GM19240 (cell line): ENCODE results near the gene ELFN2.
"Not testable (repeated sequence)": the region's sequence is repeated elsewhere in the genome, so short reads cannot be mapped to it uniquely, and the experiment has no call there.

Experiments used
- DNase-seq: peaks from one replicate; pipeline ENCODE4 v3.0.0; 2011; ENCODE audit warnings: low spot score; ENCODE audit not compliant: insufficient read length

ELFN2 gene

GRCh38 chr22:37411655-37412054 is 15.6 kb downstream of the ELFN2 start:
- no peak for DNase-seq

DNA sequence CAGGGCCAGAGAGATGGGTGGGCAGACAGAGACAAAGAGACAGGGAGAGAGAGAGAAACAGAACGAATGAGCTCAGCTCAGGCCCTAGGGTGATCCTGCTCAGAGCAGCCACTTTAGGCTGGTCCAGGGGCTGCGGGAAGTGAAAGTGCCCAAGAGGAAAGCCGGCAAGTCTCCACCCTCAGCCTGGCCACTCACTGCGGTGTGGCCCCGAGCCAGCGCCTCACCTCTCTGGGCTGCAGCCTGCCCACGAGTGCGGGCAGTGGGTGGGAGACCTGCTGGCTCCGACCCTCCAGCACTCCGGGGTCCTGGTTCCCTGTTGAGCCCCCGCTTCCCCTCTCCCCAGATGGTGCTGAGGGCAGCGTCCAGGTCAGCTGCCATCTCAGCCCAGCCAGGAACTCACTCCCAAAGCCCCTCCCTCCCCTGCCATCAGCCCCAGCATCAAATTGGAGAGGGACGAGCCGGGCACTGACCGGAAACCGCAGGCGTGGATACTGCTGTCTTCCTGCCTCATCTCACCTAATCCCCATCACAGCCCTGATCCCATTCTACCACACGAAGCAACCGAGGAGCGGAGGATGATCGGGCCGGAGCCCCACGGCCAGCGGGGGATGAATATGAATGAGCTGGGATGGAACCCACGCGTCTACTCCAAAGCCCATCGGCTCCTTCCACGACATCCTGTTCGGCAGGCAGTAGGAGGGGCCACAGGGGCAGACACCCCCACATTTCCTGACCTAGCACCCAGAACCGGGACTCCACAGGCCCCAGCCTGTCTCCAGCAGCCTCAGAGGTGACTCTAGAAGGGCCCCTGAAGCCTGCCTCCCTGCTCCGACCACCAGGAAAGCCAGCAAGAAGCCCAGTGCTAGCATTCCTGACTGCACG is 16.9 kb downstream of the ELFN2 start:
- no peak for DNase-seq

- no peak for DNase-seq
Measured at GRCh38 chr22:37409459-37410050, 17.7 kb downstream of the ELFN2 start.

GRCh38 chr22:37409031-37409430 is 18.2 kb downstream of the ELFN2 start:
- no peak for DNase-seq

- DNase-seq: no peak
Measured at GRCh38 chr22:37407856-37408255, 19.4 kb downstream of the ELFN2 start.

DNA sequence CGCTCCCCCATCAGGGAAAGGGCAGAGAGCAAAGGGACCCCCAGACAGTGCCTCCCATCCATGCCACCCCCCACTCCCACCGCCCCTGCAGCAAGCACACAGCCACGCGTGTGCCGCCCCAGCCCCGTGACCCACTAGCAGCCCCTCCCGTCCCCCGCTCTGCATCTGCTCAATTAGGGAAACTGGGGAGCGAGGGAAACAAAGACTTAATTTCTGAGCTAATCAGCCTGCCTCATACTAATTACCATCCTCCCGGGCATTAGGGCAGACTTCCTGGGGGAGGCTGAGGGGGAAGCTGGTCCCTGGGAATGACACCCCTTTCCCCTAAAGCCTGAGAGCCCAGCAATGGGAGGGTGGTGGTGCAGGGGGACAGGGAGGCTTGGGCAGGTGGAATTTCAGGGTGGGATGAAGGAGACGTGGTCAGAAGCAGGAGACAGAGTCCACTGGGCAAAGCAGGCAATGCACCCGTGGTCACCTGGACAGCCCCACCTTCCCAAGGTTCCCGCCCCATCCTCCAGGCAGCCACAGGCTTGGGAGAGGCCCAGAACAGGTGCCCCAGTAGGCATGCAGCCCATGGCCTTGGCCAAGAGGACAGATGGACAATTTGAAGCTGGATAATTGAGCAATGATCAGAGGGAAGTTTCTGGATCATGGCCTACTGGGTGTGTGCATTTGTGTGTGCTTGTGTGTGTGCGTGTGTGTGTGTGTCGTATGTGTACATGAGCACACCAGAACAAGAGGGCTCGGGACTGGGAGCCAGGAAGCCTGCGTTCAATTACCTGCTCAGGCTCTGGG is 20.6 kb downstream of the ELFN2 start:
- DNase-seq: no peak

- DNase-seq: no peak
Measured at GRCh38 chr22:37404091-37404490, 23.2 kb downstream of the ELFN2 start.

DNA sequence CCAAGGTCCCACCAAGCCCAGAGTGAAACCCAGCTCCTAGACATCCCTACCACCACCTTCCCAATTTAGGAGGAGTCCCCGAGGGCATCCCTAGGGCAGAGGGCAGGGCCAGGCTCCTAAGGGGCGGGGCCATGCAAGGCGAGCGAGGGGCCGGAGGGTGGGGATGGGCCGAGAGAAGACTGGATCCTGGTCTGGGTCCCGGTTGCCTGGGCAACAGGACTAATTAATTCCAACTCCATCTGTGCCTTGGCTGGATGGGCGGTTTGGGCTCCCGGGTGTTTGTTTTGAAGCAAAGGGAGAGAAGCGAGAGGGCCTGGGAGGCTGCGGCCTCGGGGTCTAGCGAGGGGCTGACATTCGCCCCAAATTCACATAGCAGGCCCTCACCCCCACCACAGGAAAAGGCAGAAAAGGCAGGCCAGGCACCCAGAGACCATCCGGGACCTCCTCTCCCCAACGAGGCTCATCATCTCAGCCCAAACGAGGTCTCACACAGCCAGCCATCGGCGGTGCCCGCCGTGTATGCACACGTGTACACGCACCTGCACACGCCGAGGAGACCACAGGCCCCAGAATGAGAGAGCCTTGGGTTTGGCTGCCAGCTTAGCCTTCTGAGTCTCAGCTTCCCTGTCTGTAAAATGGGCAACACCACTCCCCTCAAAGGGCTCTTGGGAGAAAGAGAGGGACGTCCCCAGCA is 23.9 kb downstream of the ELFN2 start:
- no peak for DNase-seq

DNA sequence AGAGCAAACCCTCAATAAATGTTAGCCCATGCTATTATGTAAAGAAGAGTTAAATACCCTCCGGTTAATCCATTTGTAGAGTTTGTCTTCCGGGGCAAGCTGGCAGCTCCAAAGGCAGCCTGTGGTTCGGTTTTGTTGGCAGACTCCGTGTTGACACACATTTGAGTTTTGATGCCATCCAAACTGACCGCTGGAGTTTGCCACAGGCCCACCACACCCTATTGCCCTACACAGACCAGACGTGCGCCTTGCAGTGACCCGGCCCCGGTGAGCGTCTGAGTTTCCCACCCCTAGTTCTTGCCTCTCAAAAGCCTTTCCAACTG is 25.1 kb downstream of the ELFN2 start:
- no peak for DNase-seq

- no peak for DNase-seq
Measured at GRCh38 chr22:37401401-37402183, 25.7 kb downstream of the ELFN2 start.

DNA sequence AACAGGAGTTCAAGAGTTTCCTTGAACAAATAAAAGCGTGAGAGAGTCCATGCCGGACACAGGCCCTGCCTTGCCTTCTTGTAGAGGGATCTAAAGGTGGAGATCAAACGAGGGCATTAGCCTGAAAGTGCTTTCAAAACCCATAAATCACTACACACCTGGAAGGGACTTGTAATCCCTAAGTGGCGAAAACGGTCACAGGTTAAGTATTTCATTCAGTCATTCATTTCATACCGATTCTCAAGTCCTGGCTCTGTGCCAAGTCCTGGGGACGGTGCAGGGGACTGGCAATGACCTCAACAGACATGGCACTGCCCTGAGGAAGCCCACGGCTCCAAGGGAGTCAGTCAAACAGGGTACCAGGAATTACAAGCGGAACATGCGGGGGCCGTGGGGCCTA is 26.6 kb downstream of the ELFN2 start:
- DNase-seq: no peak

DNA sequence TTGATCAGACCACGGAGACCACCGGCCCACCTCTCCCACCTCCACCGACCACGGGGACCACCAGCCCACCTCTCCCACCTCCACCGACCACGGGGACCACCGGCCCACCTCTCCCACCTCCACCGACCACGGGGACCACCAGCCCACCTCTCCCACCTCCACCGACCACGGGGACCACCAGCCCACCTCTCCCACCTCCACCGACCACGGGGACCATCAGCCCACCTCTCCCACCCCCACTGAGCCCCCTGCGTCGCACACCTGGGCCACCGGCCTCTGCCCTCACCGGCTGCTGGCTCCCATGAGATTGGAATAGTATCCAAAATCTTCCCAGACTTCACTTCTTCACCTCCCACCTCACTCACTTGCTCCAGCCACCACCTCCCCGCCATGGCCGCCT is 27.8 kb downstream of the ELFN2 start:
- DNase-seq: not testable (repeated sequence)

DNA sequence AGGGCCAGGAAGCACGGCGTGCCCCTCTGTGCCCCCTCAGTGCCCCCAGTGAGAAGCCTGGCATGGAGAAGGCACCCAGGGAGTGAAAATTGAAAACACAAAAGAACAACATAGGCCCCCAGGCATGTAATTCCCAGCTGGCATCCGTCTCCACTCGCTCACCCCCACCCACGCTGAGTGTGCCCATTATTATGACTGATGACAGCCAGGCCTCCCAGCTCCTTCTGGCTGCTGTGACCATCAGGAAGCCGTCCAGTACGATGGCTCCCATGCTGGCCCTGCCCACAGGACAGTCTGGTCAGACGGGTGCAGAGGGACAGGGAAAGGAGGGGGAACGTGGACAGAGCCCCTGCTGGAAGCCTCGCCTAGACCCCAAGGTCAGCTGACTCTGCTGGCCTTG is 30.1 kb downstream of the ELFN2 start:
- DNase-seq: no peak

- DNase-seq: no peak
Measured at GRCh38 chr22:37396488-37397084, 30.7 kb downstream of the ELFN2 start.

- DNase-seq: no peak
Measured at GRCh38 chr22:37394341-37394740, 32.9 kb downstream of the ELFN2 start.

DNA sequence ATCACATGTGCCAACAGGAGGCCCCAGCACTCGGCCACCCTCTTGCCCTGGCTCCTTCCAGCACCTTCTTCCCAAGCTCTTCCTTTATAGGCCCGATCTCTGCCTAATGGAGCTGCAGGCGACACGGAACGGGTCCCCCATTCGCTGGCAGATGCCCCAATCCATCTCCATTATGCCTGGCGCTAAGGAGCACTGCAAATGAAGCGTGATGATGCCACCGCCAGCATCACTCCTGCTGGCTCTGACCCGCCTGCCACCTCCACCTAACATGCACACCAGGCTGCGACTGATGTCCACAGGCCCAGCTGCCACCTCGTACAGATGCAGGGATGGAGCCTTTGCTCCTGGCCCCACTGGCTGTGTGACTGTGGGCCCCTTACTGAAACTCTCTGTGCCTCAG is 33.5 kb downstream of the ELFN2 start:
- no peak for DNase-seq

DNA sequence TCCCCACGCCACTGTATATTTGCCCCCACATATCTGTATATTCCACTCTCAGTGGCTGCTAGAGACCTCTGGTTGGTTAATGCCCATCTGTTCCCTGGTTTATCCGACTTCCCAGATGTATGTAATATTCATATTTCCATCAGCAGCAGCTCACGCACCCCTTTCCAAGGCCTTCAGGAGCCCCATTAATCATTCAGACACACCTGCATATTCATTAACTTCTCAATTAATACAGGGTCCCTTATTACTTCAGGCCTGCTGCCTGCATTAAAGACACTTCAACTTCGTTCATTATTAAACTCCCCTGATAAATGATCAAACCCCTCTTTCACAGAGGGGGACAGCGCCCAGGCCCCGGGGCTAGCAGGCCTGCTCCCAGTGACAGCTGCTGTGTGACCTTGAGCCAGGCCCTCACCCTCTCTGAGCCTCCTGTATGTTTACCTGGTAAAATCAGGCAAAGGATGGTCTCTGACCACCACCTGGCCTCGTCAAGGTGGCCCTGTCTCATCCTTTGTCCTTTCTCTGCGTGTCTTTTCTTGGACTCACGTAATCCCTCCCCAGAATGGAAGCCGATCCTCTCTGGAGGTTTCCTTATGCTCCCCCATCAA is 34.5 kb downstream of the ELFN2 start:
- no peak for DNase-seq

DNA sequence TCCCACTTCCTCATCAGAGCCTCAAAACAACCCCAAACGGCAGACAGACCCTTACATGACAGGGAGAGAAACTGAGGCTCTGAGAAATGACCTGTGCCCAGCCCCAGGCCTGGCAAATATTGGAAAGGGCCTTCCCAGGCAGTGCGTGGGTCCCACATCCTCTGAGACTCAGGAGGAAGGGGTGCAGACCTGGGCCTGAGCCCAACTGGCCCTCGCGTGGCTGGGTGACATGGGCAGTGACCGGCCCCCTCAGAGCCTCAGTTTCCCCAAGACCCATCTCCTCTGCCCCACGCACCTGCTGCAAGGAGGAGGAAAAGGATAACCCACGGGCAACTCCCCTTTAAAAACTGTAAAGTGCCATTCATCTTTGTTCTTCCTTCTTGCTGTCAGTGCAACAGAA is 35.6 kb downstream of the ELFN2 start:
- DNase-seq: no peak

DNA sequence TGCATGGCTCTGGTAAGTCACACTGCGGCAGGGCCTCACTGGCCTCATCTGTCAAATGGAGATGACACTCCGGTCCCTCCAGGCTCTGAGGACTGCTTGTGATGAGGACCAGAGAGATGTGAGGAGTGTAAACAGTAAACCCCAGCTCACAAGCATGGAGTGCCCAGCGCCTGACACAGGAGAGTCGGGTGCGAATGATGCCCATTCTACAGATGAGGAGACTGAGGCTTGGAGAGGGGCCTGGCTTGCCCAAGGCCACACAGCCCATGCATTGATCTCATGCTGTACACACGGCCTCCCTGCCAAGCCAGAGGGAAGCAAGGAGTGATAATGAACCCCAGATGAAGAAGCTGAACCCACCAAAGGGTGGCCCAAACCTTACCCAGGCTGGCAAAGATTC is 37.2 kb downstream of the ELFN2 start:
- no peak for DNase-seq

GRCh38 chr22:37388538-37388937 is 38.7 kb downstream of the ELFN2 start:
- DNase-seq: no peak
